C4-2B (cell line): Measurements from ENCODE around the gene SC5D.

Experiments used
- CTCF ChIP-seq: fragments of 450-650 bp; conservative IDR thresholded peaks from 2 replicates; pipeline ENCODE4 v1.5.1; 2017; ENCODE audit warnings: mild to moderate bottlenecking
- ZFX ChIP-seq: fragments of 450-650 bp; IDR thresholded peaks from 2 replicates; pipeline ENCODE4 v1.6.1; 2017

GRCh38 chr11:121356357-121356756, 63.8 kb downstream of the SC5D start:
- no peak for TF ChIP-seq CTCF
- TF ChIP-seq ZFX, result no peak
